DMS79 (cell line): ENCODE measurements around the gene SYTL4.

Source experiments
- DNase-seq: peaks from one replicate; lab custom pipeline; 2025; lab: John Stamatoyannopoulos, UW

Gene SYTL4

DNA sequence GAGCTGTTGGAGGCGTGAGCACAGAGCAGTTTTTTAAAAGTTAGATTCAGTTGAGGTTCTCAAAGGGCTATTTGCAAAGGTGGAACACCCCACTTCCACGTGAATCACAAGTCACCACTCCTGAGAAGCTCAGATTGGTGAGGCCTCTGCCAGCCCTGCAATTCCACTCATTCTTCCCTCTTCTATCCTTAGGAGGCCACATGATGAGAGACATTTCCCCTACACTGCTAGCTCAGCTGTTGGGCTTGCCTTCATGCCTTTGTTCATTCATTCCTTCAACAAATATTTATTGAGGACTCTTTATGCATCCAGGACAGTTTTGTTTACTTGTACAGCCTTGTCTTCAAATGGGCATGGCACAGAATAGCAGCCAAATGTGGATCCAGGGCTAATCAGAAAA, 84.2 kb downstream of the SYTL4 start:
- no peak for DNase-seq

DNA sequence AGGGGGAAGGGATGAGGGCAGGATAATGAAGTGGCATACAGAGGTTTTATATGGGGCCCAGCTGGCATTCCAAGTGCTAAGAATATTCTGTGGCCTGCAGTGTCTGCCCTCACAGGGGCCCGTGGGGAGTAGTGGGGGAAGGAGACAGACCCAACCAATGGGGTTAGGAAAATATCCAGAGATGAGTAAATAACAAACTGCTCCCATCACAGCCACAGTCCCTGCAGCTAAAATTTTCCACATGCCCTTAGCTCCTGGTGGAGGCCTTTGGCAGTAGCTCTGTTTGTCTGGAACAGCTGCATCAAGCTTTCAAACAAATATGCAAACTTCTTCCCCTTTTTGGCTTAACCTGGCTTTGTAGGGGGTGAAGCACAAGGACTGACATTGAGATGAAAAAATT, 84.8 kb downstream of the SYTL4 start:
- no peak for DNase-seq

DNA sequence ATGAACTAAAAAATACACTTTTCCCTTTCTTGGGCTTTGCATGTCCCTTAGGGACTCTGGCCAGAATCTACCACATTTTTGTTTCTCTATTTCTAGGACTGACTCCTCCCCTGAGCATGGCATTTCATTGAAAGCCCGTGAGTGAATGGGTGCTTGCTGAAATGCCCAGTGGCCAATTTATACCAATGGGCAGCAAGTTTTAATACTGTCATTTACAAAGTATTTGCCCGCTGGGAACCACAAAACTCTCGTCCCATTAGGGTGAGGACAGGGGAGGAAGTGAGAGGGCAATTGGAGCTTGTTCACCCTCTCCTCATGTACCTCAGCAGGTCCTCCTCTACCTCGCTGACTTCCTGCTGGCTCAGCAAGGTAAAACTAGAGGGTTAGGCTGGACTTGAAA, 86.8 kb downstream of the SYTL4 start:
- DNase-seq, result no peak

DNA sequence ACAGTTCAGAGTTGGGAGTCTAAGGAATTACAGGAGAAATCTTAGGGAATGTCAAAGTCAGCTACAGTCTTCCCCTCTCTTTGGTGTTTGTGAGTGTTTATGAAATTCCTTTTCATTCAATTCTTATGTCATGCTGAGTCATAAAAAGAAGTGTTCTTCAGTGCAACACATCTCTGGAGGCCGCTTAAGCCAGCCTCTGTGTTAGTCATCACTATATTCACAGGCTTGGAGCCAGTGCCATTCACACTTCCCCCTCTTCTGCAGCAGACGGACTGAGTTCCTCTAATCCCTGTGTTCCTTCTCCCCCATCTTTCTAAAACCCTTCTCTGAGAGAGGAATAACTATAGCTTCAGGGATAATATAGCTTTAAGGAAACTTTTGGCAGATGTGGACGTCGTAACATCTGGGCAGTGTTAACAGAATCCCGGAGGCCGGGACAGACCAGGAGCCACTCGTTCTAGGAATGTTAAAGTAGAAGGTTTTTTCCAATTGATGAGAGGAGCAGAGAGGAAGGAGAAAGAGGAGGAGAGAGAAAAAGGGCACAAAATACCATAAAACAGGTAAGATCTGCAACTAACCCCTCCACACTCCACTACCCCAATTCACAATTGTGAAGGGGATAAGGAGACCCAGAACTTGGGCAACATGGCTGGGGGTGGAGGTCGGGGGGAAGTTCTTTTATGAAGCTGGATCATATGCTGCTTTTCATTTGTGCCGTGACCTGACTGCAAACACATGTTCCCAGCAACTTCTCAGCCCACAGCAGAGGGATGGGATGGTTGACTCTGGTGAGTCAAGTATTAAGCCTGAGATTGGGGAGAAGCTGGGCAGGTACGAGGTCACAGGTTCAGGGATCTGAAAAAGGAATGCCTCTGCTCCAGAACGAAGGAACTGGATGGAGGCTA, 87.7 kb downstream of the SYTL4 start, which contains the start of gene SRPX2:
Gene SRPX2, plus strand, starts transcription at position 244 of the 905 bp plus-strand sequence. CDS start 2,124 bp downstream, outside the sequence.
- no peak for DNase-seq

DNA sequence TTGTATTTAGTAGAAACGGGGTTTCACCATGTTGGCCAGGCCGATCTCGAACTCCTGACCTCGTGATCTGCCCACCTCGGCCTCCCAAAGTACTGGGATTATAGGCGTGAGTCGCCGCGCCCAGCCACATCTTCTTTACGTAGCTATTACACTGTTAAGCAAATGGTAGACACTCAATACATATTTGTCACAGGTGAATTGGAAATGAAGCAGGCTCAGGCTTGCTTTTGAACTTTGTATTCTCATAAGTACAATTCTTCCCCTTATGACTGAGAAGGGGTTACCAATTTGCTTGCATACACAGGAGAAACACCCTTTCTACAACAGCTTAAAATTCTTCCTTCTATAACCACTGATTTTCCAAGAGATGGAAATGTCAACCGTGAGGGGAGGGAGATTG, 88.7 kb downstream of the SYTL4 start:
- no peak for DNase-seq

DNA sequence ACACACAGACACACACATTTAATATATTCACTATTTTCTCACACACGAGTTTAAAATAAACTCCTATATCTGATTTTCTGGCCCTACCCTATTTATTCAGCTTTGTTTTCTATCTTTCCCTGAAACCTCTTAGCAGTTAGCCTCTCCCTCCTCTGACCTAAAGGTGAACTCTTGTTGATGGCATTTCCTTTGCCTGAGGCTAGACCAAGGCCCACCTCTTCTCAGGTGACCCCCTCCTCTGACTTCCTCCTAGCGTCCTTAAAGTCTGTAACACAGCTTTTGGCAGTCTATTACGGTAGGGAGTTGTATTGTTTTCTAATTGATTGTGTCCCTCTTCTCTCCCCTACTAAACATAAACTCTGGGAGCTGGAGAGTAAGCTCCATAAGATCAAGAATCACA, 89.6 kb downstream of the SYTL4 start:
- DNase-seq, result no peak

DNA sequence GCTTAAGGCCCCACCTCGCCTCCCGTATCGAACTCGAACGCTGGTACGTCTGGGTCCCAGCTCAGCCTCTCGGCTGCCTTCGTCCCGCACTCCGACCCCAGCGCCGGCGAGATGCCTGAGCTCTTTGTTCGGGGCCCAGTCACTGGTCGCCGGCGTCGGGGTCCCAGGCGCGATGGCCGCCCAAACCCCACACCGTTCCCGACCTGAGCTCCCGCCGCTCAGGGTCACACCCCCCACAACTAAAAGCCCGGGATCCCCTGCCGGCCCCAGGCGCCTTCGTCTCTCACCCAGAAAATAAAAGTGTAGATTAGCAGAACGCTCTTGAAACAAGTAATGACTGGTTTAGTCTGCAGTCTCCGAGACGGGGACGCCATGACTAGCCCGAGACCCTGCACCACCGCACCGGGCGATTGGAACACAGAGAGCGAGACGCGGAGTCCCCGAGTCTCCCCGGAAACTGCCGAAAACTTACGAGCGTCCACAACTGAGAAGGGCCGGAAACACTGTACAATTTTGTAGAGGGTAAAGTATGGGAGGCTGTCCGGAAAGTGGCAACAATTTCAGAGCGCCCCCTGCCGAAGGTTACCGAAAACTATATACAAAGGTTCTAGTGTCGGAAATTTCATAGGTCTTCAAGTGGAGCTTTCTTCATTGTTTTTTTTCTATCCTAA, 95.5 kb downstream of the SYTL4 start, which contains the start of gene TSPAN6:
Gene TSPAN6, minus strand, starts transcription at position 486 of the 671 bp plus-strand sequence. Its CDS starts 112 bp downstream, at position 374.
- peak; percentile 74 for DNase-seq

DNA sequence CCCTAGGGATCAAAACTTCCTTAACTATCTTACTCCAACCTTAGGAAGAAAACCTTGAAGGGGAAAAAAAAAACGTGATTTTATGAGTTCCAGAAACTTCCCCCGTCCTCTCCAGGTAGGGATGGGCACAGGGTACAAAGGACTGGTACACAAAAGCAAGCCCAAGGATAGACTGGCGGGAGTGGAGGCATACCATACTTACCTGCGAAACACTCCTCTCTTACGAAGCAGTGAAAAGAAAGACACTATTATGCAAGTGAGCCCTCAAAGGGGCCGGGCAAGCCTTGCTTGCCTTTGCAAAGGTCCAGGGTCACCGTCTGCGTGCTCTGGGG, 96.0 kb downstream of the SYTL4 start:
- DNase-seq, result no peak

DNA sequence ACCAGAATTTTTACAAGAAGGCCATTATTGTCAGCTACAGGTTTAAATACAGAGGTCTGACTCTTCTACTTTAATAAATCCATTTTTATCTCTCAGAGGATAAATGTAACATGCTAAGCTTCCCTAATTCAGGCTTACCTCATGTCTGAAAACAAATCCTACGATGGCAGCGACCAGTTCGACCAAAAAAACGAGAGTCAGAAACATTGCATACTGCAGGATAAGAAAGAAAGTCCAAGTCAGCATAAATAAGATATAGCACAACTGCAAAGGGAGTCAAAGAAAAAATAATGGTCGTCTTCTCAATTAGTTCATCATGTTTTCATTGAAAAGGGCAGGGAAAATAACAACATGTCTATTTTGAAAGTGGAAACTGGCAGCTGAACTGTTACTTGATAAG, 96.9 kb downstream of the SYTL4 start:
- no peak for DNase-seq

DNA sequence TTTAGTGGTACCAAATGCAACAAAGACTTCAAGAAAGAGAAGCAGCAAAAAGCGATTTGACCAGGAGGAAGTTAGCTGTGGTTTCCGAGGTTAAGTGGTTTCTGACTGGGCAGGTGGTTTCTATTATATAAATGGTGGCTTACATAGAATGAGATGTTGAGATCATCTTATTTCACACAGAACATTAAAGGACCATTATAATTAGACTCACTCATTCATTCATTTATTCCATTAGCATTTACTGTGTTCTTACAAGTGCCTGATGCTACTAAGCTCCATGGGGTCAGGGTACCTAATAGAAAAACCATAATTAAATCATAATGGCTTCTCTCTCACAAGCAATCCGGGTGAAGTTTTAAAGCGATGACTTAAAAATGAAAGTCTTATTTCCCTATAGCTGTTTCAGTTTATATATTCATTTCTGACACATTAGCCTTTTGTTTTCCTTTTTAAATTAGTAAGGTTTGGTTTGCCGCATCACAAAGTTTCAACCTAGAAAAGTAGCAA, 105.9 kb downstream of the SYTL4 start:
- DNase-seq, result no peak
